Femur (tissue), 1 donor: ENCODE measurements around the gene ZNF70.

ENCODE experiments used
- DNase-seq: peaks from one replicate; pipeline ENCODE4 v3.0.0-alpha.2; 2017

The ZNF70 gene

GRCh38 chr22:23690713-23691112 is 60.2 kb downstream of the ZNF70 start, which contains the start of gene RGL4:
Gene RGL4 (plus strand): TSS chr22:23691013. CDS start chr22:23692031, 1,018 bp downstream.
- DNase-seq: no peak

- no peak for DNase-seq
Measured at GRCh38 chr22:23689414-23689813, 61.5 kb downstream of the ZNF70 start.
